ENCODE results near the gene MYO1B.

GRCh38 chr2:191255271-191255670 is 10.1 kb downstream of the MYO1B start:
- TF ChIP-seq CTCF (conservative IDR thresholded peaks at IDR 0.05; ENCODE audit: low read depth, low read length): no peak
- no peak for TF ChIP-seq POLR2A (IDR thresholded peaks at IDR 0.05; ENCODE audit: low read depth, low read length)
- TF ChIP-seq USF2 (IDR thresholded peaks at IDR 0.05; ENCODE audit: low read depth, low read length): no peak
- no peak for TF ChIP-seq MXI1 (IDR thresholded peaks at IDR 0.05; ENCODE audit: borderline replicate concordance, low read depth, low read length)
- no peak for TF ChIP-seq CHD1 (IDR thresholded peaks at IDR 0.05; ENCODE audit: low read depth, low read length)
- TF ChIP-seq MAZ (IDR thresholded peaks at IDR 0.05; ENCODE audit: borderline replicate concordance, low read depth, low read length): no peak
- no peak for TF ChIP-seq RAD21 (IDR thresholded peaks at IDR 0.05; ENCODE audit: low read length)
- no peak for TF ChIP-seq CEBPB (IDR thresholded peaks at IDR 0.05; ENCODE audit: low read depth, low read length)
- TF ChIP-seq SMC3 (IDR thresholded peaks at IDR 0.05; ENCODE audit: low read depth, low read length): no peak
- no peak for TF ChIP-seq RFX5 (IDR thresholded peaks at IDR 0.05; ENCODE audit: low read depth, low read length)

Measured in IMR-90 (cell line).